ENCODE data around the gene TPK1.

Gene TPK1

GRCh38 chr7:144518360-144518759 is 317.5 kb downstream of the TPK1 start (continued):
- TF ChIP-seq ZNF692 (tag by site-specific recombination; IDR thresholded peaks at IDR 0.05) (no peak), REST (tag by site-specific recombination; IDR thresholded peaks at IDR 0.05) (no peak), REPIN1 (tag by site-specific recombination; IDR thresholded peaks at IDR 0.05; ENCODE audit: low read depth) (no peak), PRDM6 (tag by site-specific recombination; IDR thresholded peaks at IDR 0.05) (no peak), INSM2 (tag by site-specific recombination; IDR thresholded peaks at IDR 0.05) (no peak), PRDM10 (tag by site-specific recombination; IDR thresholded peaks at IDR 0.05) (no peak), ZNF48 (tag by site-specific recombination; IDR thresholded peaks at IDR 0.05) (no peak), ZNF174 (tag by site-specific recombination; IDR thresholded peaks at IDR 0.05) (no peak), MYNN (tag by site-specific recombination; IDR thresholded peaks at IDR 0.05; ENCODE audit: borderline replicate concordance) (no peak)

GRCh38 chr7:144517749-144518148 is 318.1 kb downstream of the TPK1 start:
- no peaks in the 10 kb centered on the region for H3K36me3 ChIP-seq (ENCODE audit: control insufficient read depth in 2 of 2, insufficient read depth in 1 of 2, low read length in 2 of 2)
- POLR2A ChIA-PET = no interaction called here
- H3K27ac ChIP-seq (ENCODE audit: extremely low read depth, low read depth, low read length) = no peak overlapping the region
- H3K9me3 ChIP-seq (ENCODE audit: control insufficient read depth, insufficient read depth, low read depth, low read length) = no peaks in the 10 kb centered on the region
- TF ChIP-seq TCF7L2 (IDR thresholded peaks at IDR 0.05; ENCODE audit: borderline replicate concordance, low read depth, low read length) = peak; percentile 48; the same call in 1 of the 2 replicates
- TF ChIP-seq BCL6B (tag by site-specific recombination; IDR thresholded peaks at IDR 0.05) = no peak
- H3K4me3 ChIP-seq (ENCODE audit: low read depth, low read length) = no peak overlapping the region
- H3K4me1 ChIP-seq (ENCODE audit: control insufficient read depth, insufficient read depth, low read length) = peaks cover 4% of the 10 kb centered on the region; the same call in 1 of the 2 replicates
- CTCF ChIA-PET = no interaction called here

All from HEK293 (cell line).